ENCODE data around the gene VPS45.
A peak's percentile ranks its signal among the peaks of the same experiment; 100 is the strongest.
"Not testable (repeated sequence)": the region's sequence is repeated elsewhere in the genome, so short reads cannot be mapped to it uniquely, and the experiment has no call there.

VPS45 gene

GRCh38 chr1:150067184-150068108 lies at the start of gene VPS45:
VPS45 (plus strand) TSS chr1:150067776; CDS start chr1:150067858, 82 bp downstream.
- peak; percentile 56 to 61 (median 60) for DNase-seq

GRCh38 chr1:150018165-150018564 lies 49.4 kb upstream of the VPS45 start:
- DNase-seq = no peak

- no peak for DNase-seq
Observed at GRCh38 chr1:150020711-150021110, 46.9 kb upstream of the VPS45 start.

- DNase-seq = no peak
Observed at GRCh38 chr1:150021191-150021694, 46.3 kb upstream of the VPS45 start.

GRCh38 chr1:150022357-150022756 lies 45.2 kb upstream of the VPS45 start:
- no peak for DNase-seq

GRCh38 chr1:150024156-150024555 lies 43.4 kb upstream of the VPS45 start:
- no peak for DNase-seq

GRCh38 chr1:150028322-150028721 lies 39.3 kb upstream of the VPS45 start:
- DNase-seq = no peak

- DNase-seq = no peak
Observed at GRCh38 chr1:150034336-150034735, 33.2 kb upstream of the VPS45 start.

- DNase-seq = no peak
Observed at GRCh38 chr1:150049926-150050325, 17.6 kb upstream of the VPS45 start.

GRCh38 chr1:150051089-150051373 lies 16.5 kb upstream of the VPS45 start:
- no peak for DNase-seq

- not testable (repeated sequence) for DNase-seq
Observed at GRCh38 chr1:150051905-150052412, 15.6 kb upstream of the VPS45 start.

- no peak for DNase-seq
Observed at GRCh38 chr1:150053926-150054325, 13.7 kb upstream of the VPS45 start.

GRCh38 chr1:150055507-150055906 lies 12.1 kb upstream of the VPS45 start:
- not testable (repeated sequence) for DNase-seq

- no peak for DNase-seq
Observed at GRCh38 chr1:150056407-150056806, 11.2 kb upstream of the VPS45 start.

GRCh38 chr1:150060260-150060659 lies 7.3 kb upstream of the VPS45 start:
- no peak for DNase-seq

- no peak for DNase-seq
Observed at GRCh38 chr1:150061632-150062101, 5.9 kb upstream of the VPS45 start.

- no peak for DNase-seq
Observed at GRCh38 chr1:150062113-150062512, 5.5 kb upstream of the VPS45 start.

GRCh38 chr1:150065184-150065871 lies 2.2 kb upstream of the VPS45 start:
- DNase-seq = no peak

GRCh38 chr1:150066328-150066727 lies 1.2 kb upstream of the VPS45 start:
- DNase-seq = no peak

GRCh38 chr1:150066838-150067183 lies 765 bp upstream of the VPS45 start:
- peak in 1 of 4 experiments; percentile 25 for DNase-seq

- DNase-seq = no peak
Observed at GRCh38 chr1:150068109-150068435, 496 bp downstream of the VPS45 start.

- DNase-seq = no peak
Observed at GRCh38 chr1:150069923-150070322, 2.3 kb downstream of the VPS45 start.

- no peak for DNase-seq
Observed at GRCh38 chr1:150072959-150073358, 5.4 kb downstream of the VPS45 start.

- DNase-seq = no peak
Observed at GRCh38 chr1:150073516-150073915, 5.9 kb downstream of the VPS45 start.

Measured in activated CD4-positive, CD25-positive, alpha-beta regulatory T cell (primary cell).